K562 (cell line): ENCODE results near the gene ALG11. TPM values are rescaled to one million over a fixed set of nuclear protein-coding genes. Genes with fewer than 3 reads are reported as not detected.

ENCODE experiments used
- ARID4B ChIP-seq: sonication (generic); formaldehyde crosslinking; IDR thresholded peaks from 2 replicates; pipeline ENCODE4 v1.8.0; 2022; ENCODE audit warnings: mild to moderate bottlenecking, missing genetic modification reagents
- ASH1L ChIP-seq: fragments of 450-650 bp; IDR thresholded peaks from 2 replicates; pipeline ENCODE4 v1.6.1; 2018; ENCODE audit warnings: borderline replicate concordance, mild to moderate bottlenecking, low read depth; ENCODE audit not compliant: partially characterized antibody
- C11orf30 ChIP-seq: fragments of 450-650 bp; IDR thresholded peaks from 2 replicates; pipeline ENCODE4 v1.6.1; 2016; ENCODE audit warnings: low read depth, mild to moderate bottlenecking
- CREBBP ChIP-seq: IDR thresholded peaks from one replicate; pipeline ENCODE4 v1.6.1; 2012; ENCODE audit warnings: low read depth, mild to moderate bottlenecking, control low read depth, inconsistent platforms, low read length
- EP300 ChIP-seq: IDR thresholded peaks from 2 replicates; pipeline ENCODE4 v1.6.1; 2012; ENCODE audit warnings: low read length, improper control_type of control experiment
- FOSL1 ChIP-seq: fragments of 200-800 bp; sonication (Bioruptor generic); conservative IDR thresholded peaks from 2 replicates; pipeline ENCODE4 v1.6.1; 2016; ENCODE audit warnings: missing genetic modification characterization, missing compliant biosample characterization
- FOXP1 ChIP-seq: sonication (generic); formaldehyde crosslinking; IDR thresholded peaks from 2 replicates; pipeline ENCODE4 v1.8.0; 2022; ENCODE audit warnings: mild to moderate bottlenecking, missing genetic modification reagents
- KDM2B ChIP-seq: fragments of 250-450 bp; sonication (Bioruptor Pico); IDR thresholded peaks from 2 replicates; pipeline ENCODE4 v1.8.0; 2021; ENCODE audit warnings: mild to moderate bottlenecking, moderate library complexity
- MXI1 ChIP-seq: IDR thresholded peaks from 2 replicates; pipeline ENCODE4 v1.6.1; 2011; ENCODE audit warnings: low read depth, mild to moderate bottlenecking, improper control_type of control experiment, low read length
- POLR3G ChIP-seq: IDR thresholded peaks from 2 replicates; pipeline ENCODE4 v1.6.1; 2011; ENCODE audit not compliant: insufficient read length, insufficient replicate concordance; ENCODE audit errors: extremely low read depth
- TCFL5 ChIP-seq: fragments of 250-450 bp; sonication (Bioruptor Pico); conservative IDR thresholded peaks from 2 replicates; pipeline ENCODE4 v1.6.1; 2021; ENCODE audit warnings: mild to moderate bottlenecking, moderate library complexity, matching md5 sums
- TSC22D4 ChIP-seq: fragments of 450-650 bp; IDR thresholded peaks from 2 replicates; pipeline ENCODE4 v1.6.1; 2016; ENCODE audit warnings: missing genetic modification characterization, missing biosample characterization, control low read depth
- ZBTB17 ChIP-seq: fragments of 450-650 bp; formaldehyde crosslinking; IDR thresholded peaks from 2 replicates; pipeline ENCODE4 v1.4.0; 2020; ENCODE audit warnings: mild to moderate bottlenecking
- ZNF444 ChIP-seq: fragments of 250-450 bp; sonication (Bioruptor Pico); IDR thresholded peaks from 2 replicates; pipeline ENCODE4 v1.4.0; 2020; ENCODE audit warnings: mild to moderate bottlenecking, moderate library complexity
- polyA plus RNA-seq, 8 experiments: library from polyadenylated mRNA; depleted of rRNA in 4 of 8; stranded (reverse) in 5 of 8; unstranded in 3 of 8; fragments of >200 nt; fragmentation: Nextera tagmentation in 2 of 8; fragmentation: Illumina TruSeq in 1 of 8; extraction: Ambion mirVana in 2 of 8; extraction: Trizol in 1 of 8; gene quantifications; 2 replicates each; pipeline versions ENCODE4 v1.2.1 to v1.2.3, GENCODE V29; 2011 to 2014; ENCODE audit warnings: inconsistent platforms in 1 of 8, missing spikeins in 1 of 8
- total RNA-seq, 7 experiments: library from RNA; depleted of rRNA in 6 of 7; stranded (reverse); fragments of >200 nt in 6 of 7; fragmentation: Illumina TruSeq in 2 of 7; extraction: Trizol in 2 of 7; gene quantifications; 2 replicates each; pipeline versions ENCODE4 v1.2.1 to v1.2.3, GENCODE V29; 2011 to 2021; ENCODE audit warnings: low replicate concordance in 1 of 7
- TF ChIP-seq, protein P1 (sequence below): fragments of 250-450 bp; sonication (Bioruptor Pico); IDR thresholded peaks from 2 replicates; pipeline ENCODE4 v1.4.0; 2020
- TF ChIP-seq, protein P2 (sequence below), 3 experiments: fragments of 200-800 bp in 1 of 3; sonication (Bioruptor generic) in 1 of 3; sonication (generic) in 1 of 3; formaldehyde crosslinking in 1 of 3; IDR thresholded peaks; 2 replicates each; pipeline versions ENCODE4 v1.6.1 to v1.8.0; 2016 to 2022; ENCODE audit warnings: mild to moderate bottlenecking in 2 of 3, missing compliant biosample characterization in 2 of 3, missing genetic modification characterization in 2 of 3, missing genetic modification reagents in 1 of 3

ALG11 gene
- total and polyA plus RNA-seq, 9 of the 15 experiments (the other 6 are each of a cell fraction or from before 2014, with no cell fraction given), result 7.3 to 19.2 (median 16.3) TPM

GRCh38 chr13:52011632-52012511 lies at the start of gene ALG11 (continued):
- TF ChIP-seq, protein P1, sequence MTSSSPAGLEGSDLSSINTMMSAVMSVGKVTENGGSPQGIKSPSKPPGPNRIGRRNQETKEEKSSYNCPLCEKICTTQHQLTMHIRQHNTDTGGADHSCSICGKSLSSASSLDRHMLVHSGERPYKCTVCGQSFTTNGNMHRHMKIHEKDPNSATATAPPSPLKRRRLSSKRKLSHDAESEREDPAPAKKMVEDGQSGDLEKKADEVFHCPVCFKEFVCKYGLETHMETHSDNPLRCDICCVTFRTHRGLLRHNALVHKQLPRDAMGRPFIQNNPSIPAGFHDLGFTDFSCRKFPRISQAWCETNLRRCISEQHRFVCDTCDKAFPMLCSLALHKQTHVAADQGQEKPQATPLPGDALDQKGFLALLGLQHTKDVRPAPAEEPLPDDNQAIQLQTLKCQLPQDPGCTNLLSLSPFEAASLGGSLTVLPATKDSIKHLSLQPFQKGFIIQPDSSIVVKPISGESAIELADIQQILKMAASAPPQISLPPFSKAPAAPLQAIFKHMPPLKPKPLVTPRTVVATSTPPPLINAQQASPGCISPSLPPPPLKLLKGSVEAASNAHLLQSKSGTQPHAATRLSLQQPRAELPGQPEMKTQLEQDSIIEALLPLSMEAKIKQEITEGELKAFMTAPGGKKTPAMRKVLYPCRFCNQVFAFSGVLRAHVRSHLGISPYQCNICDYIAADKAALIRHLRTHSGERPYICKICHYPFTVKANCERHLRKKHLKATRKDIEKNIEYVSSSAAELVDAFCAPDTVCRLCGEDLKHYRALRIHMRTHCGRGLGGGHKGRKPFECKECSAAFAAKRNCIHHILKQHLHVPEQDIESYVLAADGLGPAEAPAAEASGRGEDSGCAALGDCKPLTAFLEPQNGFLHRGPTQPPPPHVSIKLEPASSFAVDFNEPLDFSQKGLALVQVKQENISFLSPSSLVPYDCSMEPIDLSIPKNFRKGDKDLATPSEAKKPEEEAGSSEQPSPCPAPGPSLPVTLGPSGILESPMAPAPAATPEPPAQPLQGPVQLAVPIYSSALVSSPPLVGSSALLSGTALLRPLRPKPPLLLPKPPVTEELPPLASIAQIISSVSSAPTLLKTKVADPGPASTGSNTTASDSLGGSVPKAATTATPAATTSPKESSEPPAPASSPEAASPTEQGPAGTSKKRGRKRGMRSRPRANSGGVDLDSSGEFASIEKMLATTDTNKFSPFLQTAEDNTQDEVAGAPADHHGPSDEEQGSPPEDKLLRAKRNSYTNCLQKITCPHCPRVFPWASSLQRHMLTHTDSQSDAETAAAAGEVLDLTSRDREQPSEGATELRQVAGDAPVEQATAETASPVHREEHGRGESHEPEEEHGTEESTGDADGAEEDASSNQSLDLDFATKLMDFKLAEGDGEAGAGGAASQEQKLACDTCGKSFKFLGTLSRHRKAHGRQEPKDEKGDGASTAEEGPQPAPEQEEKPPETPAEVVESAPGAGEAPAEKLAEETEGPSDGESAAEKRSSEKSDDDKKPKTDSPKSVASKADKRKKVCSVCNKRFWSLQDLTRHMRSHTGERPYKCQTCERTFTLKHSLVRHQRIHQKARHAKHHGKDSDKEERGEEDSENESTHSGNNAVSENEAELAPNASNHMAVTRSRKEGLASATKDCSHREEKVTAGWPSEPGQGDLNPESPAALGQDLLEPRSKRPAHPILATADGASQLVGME (CRISPR knock-in tag), result no peak
- TF ChIP-seq FOXP1 (CRISPR knock-in tag), result no peak
- no peak for TF ChIP-seq EP300
- TF ChIP-seq POLR3G, result no peak
- no peak for TF ChIP-seq FOSL1 (tag)
- TF ChIP-seq, protein P2, sequence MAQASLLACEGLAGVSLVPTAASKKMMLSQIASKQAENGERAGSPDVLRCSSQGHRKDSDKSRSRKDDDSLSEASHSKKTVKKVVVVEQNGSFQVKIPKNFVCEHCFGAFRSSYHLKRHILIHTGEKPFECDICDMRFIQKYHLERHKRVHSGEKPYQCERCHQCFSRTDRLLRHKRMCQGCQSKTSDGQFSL (CRISPR knock-in tag; IDR thresholded peaks at IDR 0.05), result no peak
- TF ChIP-seq, protein P2 (tag; IDR thresholded peaks at IDR 0.05), result 0 out of 4 replicates have a peak, but pooled peaks of 1 of the 2 experiments have one; percentile 40
- TF ChIP-seq C11orf30, result peak; percentile 93
- TF ChIP-seq ZNF444 (CRISPR knock-in tag), result no peak
- no peak for TF ChIP-seq CREBBP
- no peak for TF ChIP-seq KDM2B (CRISPR knock-in tag)
- no peak for TF ChIP-seq TCFL5 (CRISPR knock-in tag)
- TF ChIP-seq ARID4B (CRISPR knock-in tag), result peak; percentile 65; the same call in 1 of the 2 replicates
- TF ChIP-seq ZBTB17, result no peak
- peak; percentile 84 for TF ChIP-seq ASH1L
- no peak for TF ChIP-seq TSC22D4 (tag)
- peak; percentile 47; the same call in 1 of the 2 replicates for TF ChIP-seq MXI1
